ACC112 (cell line): ENCODE data around the gene WIPF2.
A peak's percentile ranks its signal among the peaks of the same experiment; 100 is the strongest.
"Not testable (repeated sequence)": the region's sequence is repeated elsewhere in the genome, so short reads cannot be mapped to it uniquely, and the experiment has no call there.

Source experiments
- H2AFZ ChIP-seq: fragments of 200-600 bp; sonication (generic); one replicate; pipeline ENCODE4 v1.6.0; 2017; ENCODE audit warnings: antibody characterized with exemption, low read length; ENCODE audit not compliant: unreplicated experiment
- H3K27ac ChIP-seq: fragments of 200-600 bp; sonication (generic); 2 replicates; pipeline ENCODE4 v1.5.1; 2014; ENCODE audit warnings: low read depth, mild to moderate bottlenecking, antibody characterized with exemption, low read length, moderate library complexity
- H3K27me3 ChIP-seq: fragments of 200-600 bp; sonication (generic); 2 replicates; pipeline ENCODE4 v1.6.1; 2014; ENCODE audit warnings: mild to moderate bottlenecking, antibody characterized with exemption, low read length, moderate library complexity, mixed read lengths; ENCODE audit not compliant: insufficient read depth
- H3K36me3 ChIP-seq: fragments of 200-600 bp; sonication (generic); 2 replicates; pipeline ENCODE4 v1.6.1; 2016; ENCODE audit warnings: mild to moderate bottlenecking, antibody characterized with exemption, low read length, moderate library complexity, mixed read lengths; ENCODE audit not compliant: insufficient read depth
- H3K4me1 ChIP-seq: fragments of 200-600 bp; sonication (generic); one replicate; pipeline ENCODE4 v1.6.1; 2016; ENCODE audit warnings: low read length, mixed read lengths; ENCODE audit not compliant: insufficient read depth, unreplicated experiment, control insufficient read depth
- H3K4me3 ChIP-seq: fragments of 200-600 bp; sonication (generic); 2 replicates; pipeline ENCODE4 v1.5.1; 2014; ENCODE audit warnings: mild to moderate bottlenecking, low read depth, low read length
- H3K79me2 ChIP-seq: fragments of 200-600 bp; sonication (generic); one replicate; pipeline ENCODE4 v1.6.0; 2016; ENCODE audit warnings: low read length; ENCODE audit not compliant: control insufficient read depth, unreplicated experiment, insufficient read depth

WIPF2 gene

GRCh38 chr17:40219594-40220338 lies 662 bp downstream of the WIPF2 start:
- H3K36me3 ChIP-seq: no peaks in the 10 kb centered on the region
- no peaks in the 10 kb centered on the region for H3K27me3 ChIP-seq
- peak overlapping the region; percentile 92 for H3K27ac ChIP-seq
- H3K4me3 ChIP-seq: peak overlapping the region; percentile 95
- H3K4me1 ChIP-seq: peaks cover 24% of the 10 kb centered on the region
- peaks cover 35% of the 10 kb centered on the region for H3K79me2 ChIP-seq
- H2AFZ ChIP-seq: peak overlapping the region; percentile 57

- peaks cover 61% of the 10 kb centered on the region for H3K79me2 ChIP-seq
- H3K36me3 ChIP-seq: no peaks in the 10 kb centered on the region; the same call in 1 of the 2 replicates
- H3K27me3 ChIP-seq: no peaks in the 10 kb centered on the region
- peak overlapping the region; percentile 9 for H2AFZ ChIP-seq
- H3K4me1 ChIP-seq: peaks cover 27% of the 10 kb centered on the region
- H3K27ac ChIP-seq: peak overlapping the region; percentile 66
- peak overlapping the region; percentile 63 for H3K4me3 ChIP-seq
These were observed 5.8 kb downstream of the WIPF2 start for GRCh38 chr17:40224718-40225550.

- H3K36me3 ChIP-seq, H3K27ac ChIP-seq, H3K27me3 ChIP-seq, H3K4me3 ChIP-seq, H2AFZ ChIP-seq: not testable (repeated sequence)
- Histone ChIP-seq H3K4me1 (peaks cover 14% of the 10 kb centered on the region), H3K79me2 (peaks cover 53% of the 10 kb centered on the region)
These were observed 10.0 kb downstream of the WIPF2 start for GRCh38 chr17:40229146-40229545.

GRCh38 chr17:40230670-40231069 lies 11.6 kb downstream of the WIPF2 start:
- H3K4me3 ChIP-seq: no peak overlapping the region
- no peaks in the 10 kb centered on the region for H3K27me3 ChIP-seq
- no peak overlapping the region for H2AFZ ChIP-seq
- peaks cover 8% of the 10 kb centered on the region; the same call in 1 of the 2 replicates for H3K36me3 ChIP-seq
- peaks cover 40% of the 10 kb centered on the region for H3K79me2 ChIP-seq
- no peak overlapping the region for H3K27ac ChIP-seq
- H3K4me1 ChIP-seq: no peaks in the 10 kb centered on the region

- not testable (repeated sequence) for H3K27me3 ChIP-seq, H2AFZ ChIP-seq, H3K36me3 ChIP-seq, H3K4me1 ChIP-seq, H3K27ac ChIP-seq, H3K4me3 ChIP-seq
- H3K79me2 ChIP-seq: peaks cover 34% of the 10 kb centered on the region
These were observed 12.8 kb downstream of the WIPF2 start for GRCh38 chr17:40231928-40232327.

- Histone ChIP-seq H3K27me3 (no peaks in the 10 kb centered on the region), H3K4me3 (no peak overlapping the region), H3K4me1 (no peaks in the 10 kb centered on the region), H3K27ac (no peak overlapping the region), H2AFZ (no peak overlapping the region), H3K36me3 (no peaks in the 10 kb centered on the region), H3K79me2 (peaks cover 48% of the 10 kb centered on the region)
These were observed 22.2 kb downstream of the WIPF2 start for GRCh38 chr17:40241252-40241834.

- Histone ChIP-seq H3K36me3 (no peaks in the 10 kb centered on the region), H3K79me2 (peaks cover 48% of the 10 kb centered on the region), H3K27ac (no peak overlapping the region), H3K4me3 (no peak overlapping the region), H3K4me1 (no peaks in the 10 kb centered on the region), H2AFZ (no peak overlapping the region), H3K27me3 (no peaks in the 10 kb centered on the region)
These were observed 23.7 kb downstream of the WIPF2 start for GRCh38 chr17:40242774-40243173.

- H3K79me2 ChIP-seq: peaks cover 53% of the 10 kb centered on the region
- H3K36me3 ChIP-seq: no peaks in the 10 kb centered on the region
- no peak overlapping the region for H3K4me3 ChIP-seq
- H2AFZ ChIP-seq: no peak overlapping the region
- H3K4me1 ChIP-seq: no peaks in the 10 kb centered on the region
- no peak overlapping the region for H3K27ac ChIP-seq
- H3K27me3 ChIP-seq: no peaks in the 10 kb centered on the region
These were observed 24.7 kb downstream of the WIPF2 start for GRCh38 chr17:40243761-40244160.

GRCh38 chr17:40244255-40244654 lies 25.2 kb downstream of the WIPF2 start:
- Histone ChIP-seq H3K4me1 (no peaks in the 10 kb centered on the region), H3K36me3 (no peaks in the 10 kb centered on the region), H3K4me3 (no peak overlapping the region), H2AFZ (no peak overlapping the region), H3K27me3 (no peaks in the 10 kb centered on the region), H3K79me2 (peaks cover 58% of the 10 kb centered on the region), H3K27ac (no peak overlapping the region)

GRCh38 chr17:40247926-40248495 lies 28.9 kb downstream of the WIPF2 start:
- Histone ChIP-seq H2AFZ (no peak overlapping the region), H3K4me3 (no peak overlapping the region), H3K79me2 (peaks cover 48% of the 10 kb centered on the region), H3K27me3 (no peaks in the 10 kb centered on the region), H3K4me1 (peaks cover 13% of the 10 kb centered on the region), H3K36me3 (no peaks in the 10 kb centered on the region), H3K27ac (no peak overlapping the region)
